HG03159 (cell line): ENCODE data around the gene CNTRL.
"Not testable (repeated sequence)": the region's sequence is repeated elsewhere in the genome, so short reads cannot be mapped to it uniquely, and the experiment has no call there.

Source experiments
- ATAC-seq: cut with Tn5 transposase; IDR thresholded peaks from one replicate; pipeline ENCODE4 v1.9.1; 2021; ENCODE audit warnings: mild to moderate bottlenecking, moderate library complexity; ENCODE audit not compliant: unreplicated experiment

CNTRL gene

GRCh38 chr9:121071756-121072421 lies 2.9 kb upstream of the CNTRL start:
- peak; percentile 40 for ATAC-seq

GRCh38 chr9:121073038-121073437 lies 1.7 kb upstream of the CNTRL start:
- ATAC-seq, result no peak

GRCh38 chr9:121075251-121076036 lies 689 bp downstream of the CNTRL start:
- ATAC-seq, result peak; percentile 12

GRCh38 chr9:121082075-121082474 lies 7.3 kb downstream of the CNTRL start:
- no peak for ATAC-seq

GRCh38 chr9:121085661-121086060 lies 10.9 kb downstream of the CNTRL start:
- ATAC-seq, result no peak

- no peak for ATAC-seq
These were observed 13.8 kb downstream of the CNTRL start for GRCh38 chr9:121088576-121088975.

- ATAC-seq, result not testable (repeated sequence)
These were observed 16.0 kb downstream of the CNTRL start for GRCh38 chr9:121090743-121091142.

- ATAC-seq, result no peak
These were observed 20.3 kb downstream of the CNTRL start for GRCh38 chr9:121095057-121095456.

GRCh38 chr9:121098567-121099198 lies 23.9 kb downstream of the CNTRL start:
- ATAC-seq, result no peak

- not testable (repeated sequence) for ATAC-seq
These were observed 29.3 kb downstream of the CNTRL start for GRCh38 chr9:121104054-121104453.

- ATAC-seq, result no peak
These were observed 30.8 kb downstream of the CNTRL start for GRCh38 chr9:121105531-121105930.

GRCh38 chr9:121107029-121107428 lies 32.3 kb downstream of the CNTRL start:
- ATAC-seq, result no peak

- ATAC-seq, result no peak
These were observed 33.1 kb downstream of the CNTRL start for GRCh38 chr9:121107881-121108280.

GRCh38 chr9:121115466-121115865 lies 40.7 kb downstream of the CNTRL start:
- no peak for ATAC-seq

GRCh38 chr9:121118266-121118665 lies 43.5 kb downstream of the CNTRL start:
- no peak for ATAC-seq

GRCh38 chr9:121120386-121120785 lies 45.6 kb downstream of the CNTRL start:
- no peak for ATAC-seq

- peak; percentile 99 for ATAC-seq
These were observed 46.9 kb downstream of the CNTRL start for GRCh38 chr9:121121582-121122087.

GRCh38 chr9:121122246-121123032 lies 47.7 kb downstream of the CNTRL start:
- ATAC-seq, result no peak

- no peak for ATAC-seq
These were observed 49.2 kb downstream of the CNTRL start for GRCh38 chr9:121123816-121124535.

GRCh38 chr9:121125590-121125989 lies 50.8 kb downstream of the CNTRL start:
- ATAC-seq, result no peak
